ENCODE measurements around the gene FFAR3.

- no peak for TF ChIP-seq ZNF274 (IDR thresholded peaks at IDR 0.05; ENCODE audit: low read depth, low read length)
- TF ChIP-seq YY1 (IDR thresholded peaks at IDR 0.05; ENCODE audit: insufficient read depth, insufficient read length), result no peak
Measured at GRCh38 chr19:35331551-35332214, 26.6 kb upstream of the FFAR3 start.
